Suppressor macrophage treated with lipopolysaccharide for 1 hour (primary cell): ENCODE data around the gene MLPH.

ENCODE experiments used
- DNase-seq, 3 donors: peaks; one replicate each; pipeline ENCODE4 v3.0.0-alpha.2; 2020 to 2022

Gene MLPH

DNA sequence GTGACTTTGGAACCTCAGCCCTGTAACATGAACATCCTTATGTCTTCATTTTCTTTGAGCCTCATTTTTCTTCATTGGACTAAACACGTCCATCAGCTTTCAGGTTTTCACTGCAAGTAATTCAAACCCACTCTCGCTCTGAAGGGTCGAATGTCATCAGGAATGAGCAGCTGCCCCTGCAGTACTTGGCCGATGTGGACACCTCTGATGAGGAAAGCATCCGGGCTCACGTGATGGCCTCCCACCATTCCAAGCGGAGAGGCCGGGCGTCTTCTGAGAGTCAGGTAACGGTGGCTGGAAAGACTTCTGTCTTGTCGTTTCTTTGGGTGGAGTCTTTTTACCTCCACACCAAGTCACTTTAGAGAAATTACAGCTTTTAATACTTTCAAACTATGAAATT, 40.2 kb downstream of the MLPH start:
- DNase-seq, result no peak

GRCh38 chr2:237527766-237528165, 40.7 kb downstream of the MLPH start:
- DNase-seq, result no peak

DNA sequence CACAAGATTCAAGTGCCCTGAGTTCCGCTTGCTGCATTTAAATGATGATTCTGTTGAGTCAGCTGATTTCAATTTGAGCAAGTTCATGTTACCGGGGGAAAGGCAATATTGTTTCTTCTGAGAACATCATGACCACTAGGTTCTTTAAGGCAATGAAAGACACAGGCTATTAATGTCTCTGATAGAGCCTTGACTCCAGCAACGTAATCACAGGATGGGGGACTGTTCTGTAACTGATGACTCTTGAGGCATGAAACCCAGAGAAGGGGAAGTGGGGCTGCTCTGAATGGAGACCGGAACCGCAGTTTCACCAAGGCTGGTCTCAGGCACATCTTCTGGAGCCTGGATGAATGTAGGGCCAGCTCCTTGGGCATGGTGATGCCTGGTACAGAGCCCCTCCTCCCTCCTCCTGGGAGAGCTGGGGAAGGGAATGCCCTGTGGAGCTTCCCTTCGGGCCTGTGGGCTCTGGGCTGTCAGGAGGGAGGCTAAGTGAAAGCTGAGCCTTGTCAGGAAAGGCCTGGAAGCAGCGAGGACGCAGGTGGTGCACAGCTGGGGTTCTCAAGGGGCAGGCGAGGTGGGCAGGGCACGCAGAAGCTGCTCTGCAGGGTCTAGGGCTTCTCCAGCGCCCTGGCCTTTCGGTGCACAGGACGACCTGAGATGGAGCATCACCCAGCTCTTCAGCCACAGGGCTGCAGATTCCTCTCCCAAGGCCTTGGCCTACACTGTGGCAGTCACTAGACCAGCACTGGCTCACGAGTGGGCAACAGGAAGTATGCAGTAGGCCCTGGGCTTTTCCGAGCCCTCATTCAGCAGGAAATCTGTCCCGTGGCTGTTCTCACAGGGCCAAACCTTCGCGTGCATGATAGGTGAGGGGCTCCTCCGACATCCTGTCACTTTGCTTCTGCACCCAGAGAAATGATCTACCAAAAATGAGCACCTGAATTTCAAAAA, 42.7 kb downstream of the MLPH start:
- DNase-seq, result peak; percentile 59 to 79 (median 65)

DNA sequence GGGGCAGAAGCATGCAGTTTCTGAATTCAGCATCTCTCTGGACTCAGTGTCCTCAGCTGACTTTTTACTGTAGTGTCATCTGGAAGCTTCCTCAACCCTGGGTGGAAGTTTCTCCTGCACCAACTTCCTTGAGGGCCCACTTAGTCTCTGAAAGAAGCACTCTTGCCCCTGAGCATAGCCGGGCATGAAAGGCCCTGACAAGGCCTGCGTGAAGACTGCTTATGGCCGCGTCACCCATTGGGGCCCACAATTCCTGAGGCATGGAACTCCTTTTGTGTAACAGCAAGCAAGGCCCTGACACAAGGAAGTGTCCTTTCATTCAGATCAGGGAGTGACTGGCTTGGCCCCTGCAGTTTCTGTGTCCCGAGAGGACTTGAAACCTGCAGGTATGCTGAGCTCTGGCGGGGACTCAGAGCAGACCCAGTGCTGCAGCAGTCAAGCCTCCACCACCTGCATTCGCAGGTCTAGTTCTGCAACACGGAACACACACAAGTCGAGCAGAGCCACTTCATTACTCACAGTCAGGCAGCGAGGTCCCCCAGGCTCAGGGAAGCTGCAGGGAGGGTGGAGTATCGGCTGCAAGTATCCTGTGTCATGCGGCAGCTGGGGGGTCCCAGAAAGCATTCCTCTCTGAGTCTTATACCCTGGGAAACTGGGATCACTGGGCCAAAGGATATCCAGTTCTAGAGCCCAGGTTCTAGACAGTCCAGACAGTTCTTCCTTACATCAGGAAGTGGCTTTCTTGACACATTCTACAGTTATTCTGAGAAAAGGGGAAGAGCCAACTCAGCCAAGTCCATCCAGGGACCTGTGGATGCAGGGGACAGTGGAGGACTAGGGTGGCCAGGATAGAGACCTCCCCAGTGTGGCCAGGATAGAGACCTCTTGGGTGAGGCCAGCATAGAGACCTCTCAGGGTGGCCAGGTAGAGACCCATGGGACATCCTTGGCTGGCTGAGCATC, 43.7 kb downstream of the MLPH start:
- DNase-seq, result peak; percentile 12 to 42 (median 23)

DNA sequence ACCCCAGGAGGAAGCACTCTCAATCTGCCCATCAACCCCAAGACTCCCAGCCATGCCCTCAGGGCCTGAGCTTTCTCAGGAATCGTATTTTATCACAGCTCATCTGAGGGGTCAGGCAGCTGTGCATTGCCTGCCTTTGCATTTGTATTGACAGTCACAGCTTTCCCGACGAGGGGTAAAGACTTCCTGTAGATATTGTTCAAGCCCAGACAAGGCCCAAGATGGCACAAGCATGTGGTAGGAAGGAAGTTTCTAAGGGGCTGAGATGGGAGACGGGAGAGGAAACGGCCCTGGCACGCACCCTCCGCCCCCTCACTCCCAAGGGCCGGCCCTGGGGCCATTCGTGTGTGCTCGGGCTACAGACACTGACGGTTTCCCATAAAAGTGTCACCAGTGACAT, 45.1 kb downstream of the MLPH start:
- no peak for DNase-seq

- DNase-seq, result peak in 2 of 3 donors; percentile 23 to 31
Measured at GRCh38 chr2:237533668-237534161, 46.7 kb downstream of the MLPH start.

GRCh38 chr2:237534380-237534779, 47.3 kb downstream of the MLPH start:
- no peak for DNase-seq

- no peak for DNase-seq
Measured at GRCh38 chr2:237535385-237536082, 48.5 kb downstream of the MLPH start.

- DNase-seq, result no peak
Measured at GRCh38 chr2:237536083-237536415, 49.0 kb downstream of the MLPH start.

DNA sequence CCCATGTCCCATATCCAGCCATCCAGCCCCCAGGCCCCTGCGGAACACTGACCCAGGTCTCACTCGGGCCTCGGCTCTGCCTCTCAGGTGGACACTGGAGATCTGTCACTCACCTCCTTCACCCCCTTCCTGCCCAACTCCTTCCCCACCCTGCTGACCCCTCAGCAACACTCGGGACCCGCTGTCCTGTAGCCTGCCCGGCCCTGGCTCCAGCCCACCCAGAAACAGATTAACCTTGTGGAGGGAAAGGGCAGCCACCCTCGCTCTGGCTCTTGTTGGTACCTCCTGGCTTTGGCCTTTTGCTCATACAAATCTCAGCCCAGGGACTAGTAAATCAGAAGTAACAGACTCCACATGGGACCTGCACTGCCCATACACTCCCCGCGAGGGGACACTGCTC, 49.6 kb downstream of the MLPH start:
- no peak for DNase-seq

- no peak for DNase-seq
Measured at GRCh38 chr2:237538001-237538720, 51.1 kb downstream of the MLPH start.

- no peak for DNase-seq
Measured at GRCh38 chr2:237538901-237539300, 51.9 kb downstream of the MLPH start.

- no peak for DNase-seq
Measured at GRCh38 chr2:237539681-237540080, 52.6 kb downstream of the MLPH start.

- no peak for DNase-seq
Measured at GRCh38 chr2:237540223-237540775, 53.2 kb downstream of the MLPH start.

DNA sequence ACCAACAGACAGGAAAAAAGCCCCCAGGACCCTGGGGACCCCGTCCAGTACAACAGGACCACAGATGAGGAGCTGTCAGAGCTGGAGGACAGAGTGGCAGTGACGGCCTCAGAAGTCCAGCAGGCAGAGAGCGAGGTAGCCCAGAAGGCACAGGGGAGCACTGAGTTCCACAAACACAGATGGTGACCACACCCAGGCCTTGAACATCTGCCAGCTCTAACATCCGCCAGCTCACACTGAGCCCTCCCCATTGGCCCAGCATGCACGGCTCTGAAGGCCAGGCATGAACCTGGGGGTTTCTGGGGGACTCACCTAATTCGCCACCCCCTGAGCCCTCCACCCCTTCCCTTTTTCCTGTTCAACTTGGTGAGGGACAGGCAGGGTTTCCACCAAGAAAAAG, 53.8 kb downstream of the MLPH start:
- no peak for DNase-seq

GRCh38 chr2:237541243-237541642, 54.2 kb downstream of the MLPH start:
- DNase-seq, result peak in 2 of 3 donors; percentile 14 to 16

DNA sequence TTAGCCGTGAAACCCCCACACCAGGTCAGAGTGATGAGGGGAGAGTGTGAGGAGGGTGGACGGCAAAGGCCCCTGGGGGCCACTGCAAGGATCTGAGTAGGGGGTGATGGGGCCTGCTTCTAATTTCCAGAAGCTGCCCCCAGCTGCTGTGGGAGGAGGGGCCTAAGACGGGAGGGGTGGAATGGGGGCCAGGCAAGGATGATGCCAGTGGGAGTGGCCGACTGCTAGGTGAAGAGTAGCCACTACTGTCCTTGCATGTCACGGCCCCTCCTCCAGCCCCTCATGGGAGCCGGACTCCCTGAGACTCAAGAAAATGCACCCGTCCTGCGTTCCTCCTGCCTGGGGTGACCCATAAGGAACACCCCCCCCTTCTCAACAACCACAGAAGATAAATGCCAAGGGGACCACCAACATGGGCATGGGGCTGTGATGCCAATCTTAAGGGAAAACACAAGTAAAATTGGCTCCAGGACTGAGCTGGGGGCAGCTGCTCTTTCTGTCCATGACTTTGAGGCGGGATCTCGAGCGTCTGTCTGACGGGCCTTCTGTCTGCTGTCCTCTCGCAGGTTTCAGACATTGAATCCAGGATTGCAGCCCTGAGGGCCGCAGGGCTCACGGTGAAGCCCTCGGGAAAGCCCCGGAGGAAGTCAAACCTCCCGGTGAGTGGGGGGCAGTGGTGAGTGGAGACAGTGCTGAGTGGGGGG, 55.1 kb downstream of the MLPH start:
- DNase-seq, result no peak

DNA sequence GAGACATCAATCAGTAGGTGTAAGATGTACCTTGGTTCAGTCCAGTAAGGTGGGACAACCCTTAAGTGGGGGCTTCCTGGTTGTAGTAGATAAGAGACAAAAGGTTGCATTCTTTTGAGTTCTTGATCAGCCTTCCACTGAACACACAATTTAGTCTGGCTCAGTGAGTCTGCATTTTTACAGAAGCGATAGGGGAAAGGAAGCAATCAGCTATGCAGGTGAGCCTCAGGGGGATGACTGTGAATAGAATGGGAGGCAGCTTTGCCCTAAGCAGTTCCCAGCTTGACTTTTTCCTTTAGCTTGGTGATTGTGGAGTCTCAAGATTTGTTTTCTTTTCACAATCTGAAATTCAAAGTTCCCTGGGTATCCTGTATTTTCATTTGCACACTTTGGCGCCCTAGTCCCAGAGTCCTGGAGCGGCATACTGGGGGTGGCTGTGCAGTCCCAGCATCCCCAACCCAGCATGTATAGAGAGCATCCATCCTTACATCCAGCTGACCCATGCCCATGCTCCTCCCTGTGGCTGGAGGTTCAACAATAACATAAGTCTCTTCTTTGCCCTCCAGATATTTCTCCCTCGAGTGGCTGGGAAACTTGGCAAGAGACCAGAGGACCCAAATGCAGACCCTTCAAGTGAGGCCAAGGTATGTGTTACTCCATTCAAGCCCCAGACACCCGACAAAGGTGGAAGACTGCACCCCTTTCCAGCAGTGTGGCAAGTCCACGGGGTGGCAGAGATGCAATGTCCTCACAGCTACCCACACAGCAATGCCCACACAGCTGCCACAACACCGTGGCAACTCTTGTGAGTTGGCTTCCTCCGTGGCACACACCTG, 59.2 kb downstream of the MLPH start:
- DNase-seq, result no peak

GRCh38 chr2:237546876-237547395, 59.9 kb downstream of the MLPH start:
- DNase-seq, result no peak

GRCh38 chr2:237547841-237548416, 60.9 kb downstream of the MLPH start:
- DNase-seq, result no peak
